OCI-LY3 (cell line): Measurements from ENCODE around the gene TTLL1.

Source experiments
- CTCF ChIP-seq: fragments of 200-600, 300-600 bp; sonication (generic); IDR thresholded peaks from 2 replicates; pipeline ENCODE4 v1.5.1; 2014; ENCODE audit warnings: antibody characterized with exemption, low read length, low read depth
- EZH2phosphoT487 ChIP-seq: fragments of 200-600 bp; shearing (Covaris generic); IDR thresholded peaks from 2 replicates; pipeline ENCODE4 v1.6.1; 2018; ENCODE audit warnings: antibody characterized with exemption, mixed run types, low read depth

GRCh38 chr22:43044290-43044712 is 44.9 kb downstream of the TTLL1 start:
- no peak for TF ChIP-seq CTCF
- no peak for TF ChIP-seq EZH2phosphoT487
